ENCODE measurements around the gene ACSS1.

DNA sequence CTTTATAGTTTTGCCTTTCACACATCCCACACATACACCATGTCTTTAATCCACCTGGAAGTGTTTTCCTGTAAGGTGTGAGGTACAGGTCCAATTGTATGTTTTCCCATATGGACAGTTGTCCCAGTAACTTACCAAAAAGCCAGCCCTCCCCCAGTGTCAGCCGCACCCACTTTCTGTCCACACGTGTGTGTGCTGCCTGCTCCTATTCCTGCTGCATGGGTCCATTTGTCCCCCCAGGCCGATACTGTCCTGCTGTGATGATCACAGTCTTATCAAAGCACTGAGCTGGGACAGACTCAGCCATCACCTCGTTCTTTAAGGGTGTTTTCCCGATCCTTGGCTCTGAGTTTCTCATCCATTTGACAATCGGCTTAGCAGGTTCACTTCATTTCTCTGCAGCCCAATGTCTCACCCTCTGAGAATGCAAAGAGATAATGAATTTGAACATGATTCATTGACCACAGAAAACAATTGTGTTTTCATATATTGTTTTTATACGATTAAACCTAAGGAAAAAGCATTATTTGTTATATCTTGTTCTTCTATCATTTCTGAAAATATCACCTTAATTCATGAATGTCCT, 14.4 kb upstream of the ACSS1 start:
- TF ChIP-seq, protein P1, sequence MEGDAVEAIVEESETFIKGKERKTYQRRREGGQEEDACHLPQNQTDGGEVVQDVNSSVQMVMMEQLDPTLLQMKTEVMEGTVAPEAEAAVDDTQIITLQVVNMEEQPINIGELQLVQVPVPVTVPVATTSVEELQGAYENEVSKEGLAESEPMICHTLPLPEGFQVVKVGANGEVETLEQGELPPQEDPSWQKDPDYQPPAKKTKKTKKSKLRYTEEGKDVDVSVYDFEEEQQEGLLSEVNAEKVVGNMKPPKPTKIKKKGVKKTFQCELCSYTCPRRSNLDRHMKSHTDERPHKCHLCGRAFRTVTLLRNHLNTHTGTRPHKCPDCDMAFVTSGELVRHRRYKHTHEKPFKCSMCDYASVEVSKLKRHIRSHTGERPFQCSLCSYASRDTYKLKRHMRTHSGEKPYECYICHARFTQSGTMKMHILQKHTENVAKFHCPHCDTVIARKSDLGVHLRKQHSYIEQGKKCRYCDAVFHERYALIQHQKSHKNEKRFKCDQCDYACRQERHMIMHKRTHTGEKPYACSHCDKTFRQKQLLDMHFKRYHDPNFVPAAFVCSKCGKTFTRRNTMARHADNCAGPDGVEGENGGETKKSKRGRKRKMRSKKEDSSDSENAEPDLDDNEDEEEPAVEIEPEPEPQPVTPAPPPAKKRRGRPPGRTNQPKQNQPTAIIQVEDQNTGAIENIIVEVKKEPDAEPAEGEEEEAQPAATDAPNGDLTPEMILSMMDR (IDR thresholded peaks at IDR 0.05), result no peak
- TF ChIP-seq POLR2A (IDR thresholded peaks at IDR 0.05), result no peak

Data from body of pancreas (tissue), 4 donors.